H1 (cell line): ENCODE measurements around the gene LEMD2. TPM values are rescaled to one million over a fixed set of nuclear protein-coding genes. Genes with fewer than 3 reads are reported as not detected.

ENCODE experiments used
- ASH2L ChIP-seq: fragments of 200-600, 300-600 bp; sonication (generic); IDR thresholded peaks from one replicate; pipeline ENCODE4 v1.7.1; 2017; ENCODE audit warnings: low read length
- CEBPB ChIP-seq: IDR thresholded peaks from 2 replicates; pipeline ENCODE4 v1.6.1; 2012; ENCODE audit warnings: low read depth, low read length
- FOSL1 ChIP-seq: IDR thresholded peaks from 2 replicates; pipeline ENCODE4 v1.6.1; 2011; ENCODE audit warnings: mild to moderate bottlenecking, low read depth, low read length, moderate library complexity; ENCODE audit not compliant: insufficient read depth
- RAD21 ChIP-seq, 2 experiments: IDR thresholded peaks in 1 of 2; conservative IDR thresholded peaks in 1 of 2; 2 replicates each; pipeline ENCODE4 v1.6.1; 2011; ENCODE audit warnings: low read depth in 2 of 2, low read length in 2 of 2, improper control_type of control experiment in 1 of 2, inconsistent platforms in 1 of 2, mild to moderate bottlenecking in 1 of 2, moderate library complexity in 1 of 2
- SAP30 ChIP-seq: fragments of 300-600 bp; sonication (generic); IDR thresholded peaks from 2 replicates; pipeline ENCODE4 v1.7.1; 2012; ENCODE audit warnings: low read length, moderate library complexity, mild to moderate bottlenecking, inconsistent platforms; ENCODE audit not compliant: insufficient read depth, insufficient replicate concordance
- TAF1 ChIP-seq: IDR thresholded peaks from 2 replicates; pipeline ENCODE4 v1.6.1; 2011; ENCODE audit warnings: mild to moderate bottlenecking, low read depth, low read length
- polyA plus RNA-seq, 7 experiments: library from polyadenylated mRNA; depleted of rRNA in 3 of 7; stranded (reverse) in 5 of 7; unstranded in 2 of 7; fragments of >200 nt in 5 of 7; fragments of 200-250 nt in 2 of 7; gene quantifications; 1 replicate in 5 of 7; 2 replicates in 1 of 7; 4 replicates in 1 of 7; pipeline versions ENCODE4 v1.2.1 to v1.2.3, GENCODE V29; 2011 to 2013; ENCODE audit warnings: missing spikeins in 2 of 7, mixed read lengths in 2 of 7
- total RNA-seq: library from RNA; stranded (reverse); fragmentation: NEBNext Ultra II Directional; extraction: Animal tissue kit (Norgen Biotek cat#: 25700); gene quantifications from 2 replicates; pipeline ENCODE4 v1.2.1, GENCODE V29; 2021

Gene LEMD2
- total and polyA plus RNA-seq, 2 of the 8 experiments (the other 6 are each of a cell fraction or from before 2014, with no cell fraction given): 32.7 to 57.3 TPM

DNA sequence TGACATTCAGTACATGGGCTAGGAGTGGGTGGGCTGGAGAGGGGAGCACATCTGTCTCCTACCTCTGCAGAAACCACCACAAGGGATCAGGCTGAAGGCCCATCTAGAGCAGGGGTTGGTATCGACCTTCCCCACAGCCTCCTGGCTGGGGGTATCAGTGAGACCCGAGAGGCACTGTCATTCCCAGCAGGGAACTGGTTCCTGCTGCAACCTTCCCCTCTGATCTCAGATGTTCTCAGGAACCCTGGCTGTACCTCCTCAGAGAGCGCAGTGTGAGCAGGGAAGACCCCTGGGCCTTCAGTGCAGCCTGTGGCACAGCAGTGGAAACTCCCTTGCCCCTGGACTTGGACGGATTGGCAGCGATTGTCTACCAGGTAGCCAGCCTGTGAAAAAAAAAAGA is 50.1 kb downstream of the LEMD2 start (continued):
- TF ChIP-seq CEBPB (no peak), RAD21 (IDR thresholded peaks at IDR 0.05 in 1 of 2, conservative IDR thresholded peaks at IDR 0.05 in 1 of 2; ENCODE audit: low read depth in 2 of 2, low read length in 2 of 2) (no peak), FOSL1 (no peak), SAP30 (no peak), TAF1 (no peak), ASH2L (no peak)
